Esophagus muscularis mucosa (tissue), 4 donors: ENCODE measurements around the gene DMRT1.

Experiments
- CTCF ChIP-seq, 3 experiments: fragments of 200-600 bp in 2 of 3; fragments of 450-650 bp in 1 of 3; sonication (generic) in 2 of 3; IDR thresholded peaks; one replicate each; pipeline ENCODE4 v1.5.1; 2017 to 2019; ENCODE audit warnings: antibody characterized with exemption in 3 of 3, mild to moderate bottlenecking in 2 of 3, moderate library complexity in 1 of 3
- EP300 ChIP-seq: sonication (generic); formaldehyde crosslinking; IDR thresholded peaks from one replicate; pipeline ENCODE4 v1.6.1; 2017; ENCODE audit warnings: antibody characterized with exemption
- POLR2A ChIP-seq: fragments of 450-650 bp; IDR thresholded peaks from one replicate; pipeline ENCODE4 v1.6.1; 2017; ENCODE audit warnings: antibody characterized with exemption, moderate library complexity, mild to moderate bottlenecking, low read depth

- no peak for TF ChIP-seq CTCF (IDR thresholded peaks at IDR 0.05)
- no peak for TF ChIP-seq POLR2A
- no peak for TF ChIP-seq EP300
Observed at GRCh38 chr9:952546-952945, 111.0 kb downstream of the DMRT1 start.
